Measurements from ENCODE around the gene OR5AU1. TPM values are rescaled to one million over a fixed set of nuclear protein-coding genes. Genes with fewer than 3 reads are reported as not detected.

OR5AU1 gene
- total RNA-seq, 2 experiments from 2014 or later = 0.07 TPM; not detected in 1

DNA sequence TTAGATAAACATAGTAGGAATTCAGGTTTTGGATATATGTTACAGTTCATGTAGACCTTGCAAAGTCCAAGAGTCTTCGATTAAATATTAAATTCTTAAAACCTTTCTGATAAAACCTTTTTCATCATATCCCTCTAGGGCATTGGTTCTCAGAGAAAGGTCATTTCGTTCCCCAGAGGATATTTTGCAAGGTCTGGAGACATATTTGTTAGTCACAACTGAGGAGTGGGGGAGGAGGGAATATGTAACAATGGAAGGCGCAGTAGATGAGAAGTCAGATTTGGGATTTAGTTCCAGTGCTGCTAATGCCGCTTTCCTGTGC is 49.7 kb downstream of the OR5AU1 start:
- DNase-seq (no peak), ATAC-seq (no peak)
- POLR2A ChIA-PET = interaction anchor here (1.1 kb wide), 1 partner anchor 18 kb away, joined by 3 read pairs; no protein-coding TSS in a partner anchor
- peaks cover 34% of the 10 kb centered on the region for H3K4me1 Mint-ChIP-seq (ENCODE audit: low read depth)
- H3K9me3 Mint-ChIP-seq = no peaks in the 10 kb centered on the region
- intact Hi-C loops (cut with micrococcal nuclease) = loop anchor here (2.0 kb wide), 1 partner anchor 37 kb away; no protein-coding TSS in a partner anchor
- CTCF ChIA-PET = interaction anchor here (0.8 to 13.2 kb wide), 12 partner anchors 12 to 115 kb away, joined by 3 to 267 read pairs (median 11); no protein-coding TSS in a partner anchor
- H3K27ac Mint-ChIP-seq = no peak overlapping the region
- no peaks in the 10 kb centered on the region for H3K36me3 Mint-ChIP-seq (ENCODE audit: low read depth)
- no peaks in the 10 kb centered on the region for H3K27me3 Mint-ChIP-seq
- TF ChIP-seq, protein P1, sequence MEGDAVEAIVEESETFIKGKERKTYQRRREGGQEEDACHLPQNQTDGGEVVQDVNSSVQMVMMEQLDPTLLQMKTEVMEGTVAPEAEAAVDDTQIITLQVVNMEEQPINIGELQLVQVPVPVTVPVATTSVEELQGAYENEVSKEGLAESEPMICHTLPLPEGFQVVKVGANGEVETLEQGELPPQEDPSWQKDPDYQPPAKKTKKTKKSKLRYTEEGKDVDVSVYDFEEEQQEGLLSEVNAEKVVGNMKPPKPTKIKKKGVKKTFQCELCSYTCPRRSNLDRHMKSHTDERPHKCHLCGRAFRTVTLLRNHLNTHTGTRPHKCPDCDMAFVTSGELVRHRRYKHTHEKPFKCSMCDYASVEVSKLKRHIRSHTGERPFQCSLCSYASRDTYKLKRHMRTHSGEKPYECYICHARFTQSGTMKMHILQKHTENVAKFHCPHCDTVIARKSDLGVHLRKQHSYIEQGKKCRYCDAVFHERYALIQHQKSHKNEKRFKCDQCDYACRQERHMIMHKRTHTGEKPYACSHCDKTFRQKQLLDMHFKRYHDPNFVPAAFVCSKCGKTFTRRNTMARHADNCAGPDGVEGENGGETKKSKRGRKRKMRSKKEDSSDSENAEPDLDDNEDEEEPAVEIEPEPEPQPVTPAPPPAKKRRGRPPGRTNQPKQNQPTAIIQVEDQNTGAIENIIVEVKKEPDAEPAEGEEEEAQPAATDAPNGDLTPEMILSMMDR (IDR thresholded peaks at IDR 0.05) = no peak
- no peak overlapping the region for H3K4me3 Mint-ChIP-seq

DNA sequence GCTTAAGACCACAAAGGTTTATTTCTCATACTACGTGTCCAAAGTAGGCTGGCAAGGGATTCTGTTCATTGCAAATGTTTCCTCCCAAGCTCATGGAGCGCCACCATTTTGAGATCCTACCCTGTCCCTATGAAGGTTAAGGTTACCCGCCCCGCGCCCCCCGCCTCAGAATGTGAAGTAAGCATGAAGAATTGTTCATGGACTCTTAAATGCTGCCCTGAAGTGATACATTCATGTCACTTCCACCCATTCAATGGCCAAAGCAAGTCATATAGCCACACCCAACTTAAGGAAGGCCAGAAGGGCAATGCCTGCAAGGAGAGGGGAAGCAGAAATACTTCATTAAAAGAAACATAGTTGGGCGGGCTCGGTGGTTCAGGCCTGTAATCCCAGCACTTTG is 50.8 kb downstream of the OR5AU1 start:
- DNase-seq (no peak), ATAC-seq (no peak)
- intact Hi-C loops (cut with micrococcal nuclease) = no loop called here
- ChIA-PET POLR2A (interaction anchor here (1.1 to 4.7 kb wide), 7 partner anchors 11 to 160 kb away, joined by 3 to 30 read pairs (median 7); partner anchors contain the start of gene ARHGEF40), CTCF (interaction anchor here (0.7 to 13.2 kb wide), 35 partner anchors 10 to 421 kb away, joined by 3 to 267 read pairs (median 6); partner anchors contain the start of genes ARHGEF40, CHD8, NDRG2 and RNASE6)
- Mint-ChIP-seq H3K9me3 (no peaks in the 10 kb centered on the region), H3K27me3 (no peaks in the 10 kb centered on the region), H3K4me1 (ENCODE audit: low read depth) (peaks cover 34% of the 10 kb centered on the region), H3K4me3 (peak overlapping the region; percentile 80), H3K27ac (no peak overlapping the region), H3K36me3 (ENCODE audit: low read depth) (no peaks in the 10 kb centered on the region)
- TF ChIP-seq, protein P1 (IDR thresholded peaks at IDR 0.05) = no peak

Other genes starting within 250 kb of the OR5AU1 start
- gene RNASE2, start 200.6 kb downstream of the OR5AU1 start, total RNA-seq = not detected
- gene METTL17, start 166.1 kb downstream of the OR5AU1 start, total RNA-seq = 10 to 100 TPM; 88.4 to 92.0 TPM
- not detected for gene SLC39A2, start 156.8 kb downstream of the OR5AU1 start, total RNA-seq
- gene NDRG2, start 131.0 kb downstream of the OR5AU1 start, total RNA-seq = 1 to 10 TPM; 4.3 to 5.3 TPM
- not detected for gene TPPP2, start 125.8 kb downstream of the OR5AU1 start, total RNA-seq
- gene RNASE13, start 121.3 kb downstream of the OR5AU1 start, total RNA-seq = not detected
- gene RNASE7, start 113.7 kb downstream of the OR5AU1 start, total RNA-seq = not detected
- gene RNASE8, start 98.2 kb downstream of the OR5AU1 start, total RNA-seq = not detected
- gene ARHGEF40, start 85.8 kb downstream of the OR5AU1 start, total RNA-seq = under 1 TPM; 0.18 to 0.23 TPM
- gene ZNF219, start 57.4 kb downstream of the OR5AU1 start, total RNA-seq = 1 to 10 TPM; 7.2 to 8.2 TPM
- not detected for gene TMEM253, start 55.0 kb downstream of the OR5AU1 start, total RNA-seq
- gene HNRNPC, start 113.4 kb upstream of the OR5AU1 start, total RNA-seq = 1,000 to 10,000 TPM; 1,078 to 1,115 TPM
- not detected for gene RPGRIP1, start 124.0 kb upstream of the OR5AU1 start, total RNA-seq
- 100 to 1,000 TPM; 171 to 173 TPM for gene SUPT16H, start 228.0 kb upstream of the OR5AU1 start, total RNA-seq

Measured in activated CD8-positive, alpha-beta T cell treated with anti-CD3 and anti-CD28 coated beads for 36 hours (primary cell).